ENCODE measurements around the gene FOXA3.
"Not testable (repeated sequence)": the region's sequence is repeated elsewhere in the genome, so short reads cannot be mapped to it uniquely, and the experiment has no call there.

Gene FOXA3

DNA sequence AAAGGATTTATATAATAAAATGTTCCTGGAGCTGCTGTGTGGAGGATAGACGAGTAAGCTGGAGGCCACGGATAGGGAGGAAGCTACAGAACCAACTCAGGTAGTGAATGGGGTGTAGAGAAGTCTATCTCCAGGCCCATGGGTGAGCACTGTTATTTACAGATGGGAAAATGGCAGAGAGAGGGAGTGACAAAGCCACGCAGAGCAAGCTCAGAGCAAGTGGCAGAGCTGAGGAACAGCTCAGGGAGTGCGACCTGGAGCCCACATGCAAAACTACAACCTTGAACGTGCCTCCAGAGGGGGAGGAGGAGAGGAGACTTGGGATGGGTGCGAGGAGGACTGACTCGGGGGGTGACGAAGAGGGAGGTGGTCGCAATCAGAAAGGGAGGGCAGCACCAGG lies 35.6 kb upstream of the FOXA3 start:
- DNase-seq (ENCODE audit: low read depth): no peak

DNA sequence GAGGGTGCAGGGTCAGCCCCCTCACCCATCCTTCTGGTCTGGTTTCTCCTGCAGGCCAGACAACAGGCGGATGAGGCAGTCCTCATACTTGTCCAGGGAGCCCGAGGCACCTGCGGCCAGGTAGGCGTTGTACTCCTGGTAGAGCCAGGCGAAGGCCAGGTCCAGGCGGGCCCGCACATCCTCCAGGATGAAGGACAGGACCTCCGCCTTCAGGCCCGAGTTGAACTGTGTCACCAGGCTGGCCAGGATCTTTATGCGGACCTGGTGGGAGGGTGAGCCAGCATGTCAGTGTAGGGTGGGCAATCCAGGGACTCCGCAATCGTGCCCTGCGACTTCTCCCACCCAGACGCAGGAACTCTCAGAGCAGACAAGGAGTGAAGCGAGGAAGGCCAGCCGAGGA lies 35.2 kb upstream of the FOXA3 start:
- no peak for DNase-seq (ENCODE audit: low read depth)

DNA sequence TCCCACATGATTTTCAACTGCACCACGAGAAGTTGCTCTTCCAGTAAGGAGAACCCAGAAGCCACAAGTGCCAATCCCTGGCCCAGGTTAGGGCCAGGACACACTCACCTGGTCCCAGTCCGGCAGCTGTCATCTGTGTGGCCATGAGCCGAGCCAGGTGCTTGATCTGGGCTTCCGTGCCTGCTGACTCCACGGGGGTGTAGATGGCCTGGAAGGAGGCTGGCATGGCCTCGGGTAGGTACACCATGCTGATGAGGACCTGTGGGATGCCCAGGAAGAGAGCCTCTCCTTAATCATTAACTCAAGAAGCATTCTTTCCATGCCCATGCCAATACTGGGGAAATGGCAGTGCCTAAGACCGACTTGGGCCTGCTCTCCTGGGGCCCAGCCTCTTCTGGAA lies 29.2 kb upstream of the FOXA3 start:
- DNase-seq (ENCODE audit: low read depth): no peak

DNA sequence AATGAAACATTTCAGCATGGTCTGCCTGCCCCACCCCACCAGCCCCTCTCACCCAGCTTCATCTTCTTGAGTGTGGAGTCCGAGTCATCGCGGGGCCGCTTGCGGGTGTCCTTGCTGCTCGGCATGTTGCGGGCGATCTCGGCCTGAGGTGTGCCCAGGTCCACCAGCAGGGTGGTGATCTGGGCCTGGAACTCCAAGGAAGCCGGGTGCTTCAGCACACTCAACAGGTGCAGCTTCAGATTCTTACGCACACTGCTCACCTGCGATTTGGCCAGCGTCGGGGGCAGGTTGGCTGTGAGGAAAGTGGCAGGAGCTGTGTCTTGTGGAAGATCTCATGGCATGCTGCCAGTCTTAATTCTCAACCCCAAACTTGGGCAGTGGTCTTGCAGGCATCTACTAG lies 21.9 kb upstream of the FOXA3 start:
- no peak for DNase-seq (ENCODE audit: low read depth)

DNA sequence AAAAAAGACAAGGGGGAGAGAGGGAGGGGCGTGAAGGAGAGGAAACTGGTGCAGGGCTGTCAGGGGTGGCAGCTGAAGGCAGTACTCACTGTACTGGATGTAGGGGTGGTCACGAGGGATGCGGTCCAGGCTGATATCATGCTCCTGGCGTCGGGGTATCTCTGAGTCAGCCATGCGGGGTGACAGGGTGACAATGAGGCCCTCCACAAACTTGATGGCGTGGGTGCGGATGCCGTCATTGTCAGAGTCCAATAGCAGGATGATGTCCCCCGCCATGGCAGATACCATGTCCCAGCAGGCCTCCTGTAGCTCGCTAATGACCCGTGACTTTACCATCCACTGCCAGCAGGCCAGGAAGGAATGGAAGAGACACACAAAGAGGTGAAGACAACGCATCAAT lies 16.5 kb upstream of the FOXA3 start:
- DNase-seq (ENCODE audit: low read depth): no peak

DNA sequence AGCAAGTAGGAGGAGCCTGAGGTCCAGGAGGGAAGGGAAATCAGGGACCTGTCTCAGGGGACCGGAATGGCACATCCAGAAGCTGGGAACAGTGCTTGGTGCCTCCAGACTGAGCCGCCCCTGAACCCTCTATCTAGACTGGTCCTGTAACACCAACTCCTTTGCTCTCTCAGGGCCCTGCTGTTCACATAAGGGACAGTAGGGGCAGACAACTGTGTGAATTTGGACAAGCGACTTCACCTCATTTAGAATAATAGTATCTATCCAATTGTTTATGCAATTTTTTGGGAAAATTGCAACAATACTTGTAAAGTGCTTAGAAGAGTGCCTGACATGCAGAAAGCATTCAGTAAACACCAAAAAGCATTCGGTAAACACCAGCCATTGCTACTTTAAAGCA lies 15.2 kb upstream of the FOXA3 start:
- no peak for DNase-seq (ENCODE audit: low read depth)

DNA sequence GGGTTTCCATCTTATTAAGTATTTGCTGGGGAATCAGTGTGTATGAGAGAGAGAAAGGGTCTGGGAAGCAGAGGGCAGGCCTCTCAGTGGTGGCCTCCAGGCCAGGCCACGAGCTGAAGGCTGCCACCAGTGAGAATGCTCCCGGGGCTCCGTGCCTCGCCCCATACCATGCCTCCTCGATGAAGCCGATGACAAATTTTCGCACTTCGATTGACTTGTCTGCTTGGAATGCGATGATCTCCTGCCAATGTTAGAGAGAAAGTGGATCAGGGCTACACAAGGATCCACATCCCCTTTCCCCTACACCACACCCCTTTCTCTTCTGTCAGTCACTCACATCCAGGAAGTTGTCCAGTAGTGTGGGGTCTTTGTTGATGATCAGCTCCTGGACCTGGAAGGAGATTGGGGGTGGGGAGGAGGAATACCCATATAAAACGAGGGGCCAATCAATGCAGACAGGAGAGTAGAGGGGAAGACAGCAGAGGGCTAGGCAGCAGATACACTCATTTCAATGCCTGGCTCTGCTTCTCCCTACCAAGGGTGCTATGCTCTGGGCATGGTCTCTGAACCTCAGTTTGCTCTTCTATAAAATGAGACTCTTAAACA lies 11.9 kb upstream of the FOXA3 start:
- DNase-seq (ENCODE audit: low read depth): no peak

DNA sequence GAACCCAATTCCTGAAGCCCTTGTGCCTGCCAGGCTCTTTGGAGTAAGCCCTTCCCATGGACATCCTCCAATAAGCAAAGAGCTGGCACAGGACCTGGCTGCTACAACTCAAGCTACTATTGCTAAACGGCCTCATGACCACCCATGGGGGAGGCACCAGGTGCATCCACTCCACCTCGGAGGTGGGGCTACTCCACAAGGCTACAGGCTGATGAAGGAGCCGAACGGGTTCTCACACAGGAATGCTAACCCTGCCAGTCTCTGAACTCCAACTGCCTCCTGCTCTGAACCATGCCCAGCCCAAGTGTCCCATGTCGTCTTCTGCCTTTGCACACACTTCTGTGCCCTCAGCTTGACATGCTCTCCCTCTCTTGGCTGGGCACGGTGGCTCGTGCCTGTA lies 11.1 kb upstream of the FOXA3 start:
- DNase-seq (ENCODE audit: low read depth): no peak

DNA sequence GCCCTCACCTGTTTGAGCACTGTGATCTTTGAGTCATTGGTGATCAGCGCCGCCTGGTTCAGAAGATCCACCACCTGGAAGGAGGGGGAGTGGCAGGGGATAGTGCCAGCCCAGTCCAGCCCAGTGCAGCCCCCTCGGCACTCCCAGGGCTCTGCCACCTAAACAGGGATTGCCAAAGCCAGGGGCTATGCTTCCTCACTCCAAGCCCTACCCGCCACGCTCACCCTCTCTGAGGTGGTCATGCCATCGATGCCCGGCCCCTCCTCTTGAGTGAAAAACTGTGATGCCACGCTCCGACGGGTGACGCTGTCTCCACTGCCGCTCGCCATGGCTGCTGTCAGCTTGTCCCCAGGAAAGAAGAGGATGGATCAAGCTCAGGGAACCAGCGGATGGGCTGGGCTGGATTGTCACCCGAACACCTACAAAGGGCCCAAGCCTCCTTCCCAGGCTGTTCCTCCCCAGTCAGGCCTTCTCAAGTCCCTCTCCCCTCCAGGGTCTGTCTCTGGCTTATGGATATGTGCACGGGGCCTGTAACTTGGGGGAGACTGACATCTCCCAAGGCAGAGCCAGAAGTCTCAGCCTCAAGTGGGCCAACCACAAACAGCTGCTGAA lies 9.9 kb upstream of the FOXA3 start:
- DNase-seq (ENCODE audit: low read depth): no peak

DNA sequence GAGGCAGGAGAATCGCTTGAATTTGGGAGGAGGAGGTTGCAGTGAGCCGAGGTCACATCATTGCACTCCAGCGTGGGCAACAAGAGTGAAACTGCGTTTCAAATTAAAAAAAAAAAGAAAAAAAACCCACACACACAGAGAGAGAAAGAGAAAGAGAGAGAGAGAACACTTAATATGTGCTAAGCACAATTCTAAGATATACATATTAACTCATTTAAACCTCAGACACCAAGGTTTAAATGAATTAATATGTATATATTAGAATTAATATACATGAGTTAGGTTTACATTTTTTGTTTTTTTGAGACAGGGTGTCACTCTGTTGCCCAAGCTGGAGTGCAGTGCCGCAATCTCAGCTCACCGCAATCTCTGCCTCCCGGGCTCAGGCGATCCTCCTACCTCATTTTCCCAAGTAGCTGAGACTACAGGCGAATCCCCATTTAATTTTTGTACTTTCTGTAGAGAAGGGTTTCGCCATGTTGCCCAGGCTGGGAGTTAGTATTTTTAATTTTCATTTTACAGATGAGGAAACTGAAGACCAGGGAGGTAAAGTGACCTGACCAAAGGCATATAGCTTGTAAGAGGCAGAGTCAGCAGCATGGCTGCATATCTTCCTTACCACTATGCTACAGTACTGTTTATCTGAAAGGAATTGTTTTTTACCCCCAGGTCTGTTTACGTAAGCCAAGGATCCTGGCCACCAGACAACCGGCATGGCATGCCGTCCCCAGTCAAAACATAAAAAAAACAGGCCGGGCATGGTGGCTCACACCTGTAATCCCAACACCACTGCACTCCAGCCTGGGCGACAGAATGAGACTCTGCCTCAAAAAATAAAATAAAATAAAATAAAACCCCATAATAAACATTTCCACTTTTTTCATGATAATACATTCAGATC lies 3.5 kb upstream of the FOXA3 start:
- DNase-seq (ENCODE audit: low read depth): no peak

DNA sequence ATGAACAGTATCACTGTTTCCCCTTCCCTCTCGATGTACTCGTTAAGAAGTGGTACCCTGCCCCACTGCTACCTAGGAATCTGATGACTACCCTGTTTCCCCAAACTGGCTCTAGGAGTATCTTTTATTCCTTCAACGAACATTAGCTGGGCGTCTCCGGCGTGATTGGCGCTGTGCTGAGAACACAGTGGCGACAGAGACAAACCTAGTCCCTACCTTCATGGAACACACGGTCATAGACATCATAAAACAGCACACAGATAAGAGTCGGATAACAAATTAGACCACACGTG lies 1.9 kb upstream of the FOXA3 start:
- no peak for DNase-seq (ENCODE audit: low read depth)

DNA sequence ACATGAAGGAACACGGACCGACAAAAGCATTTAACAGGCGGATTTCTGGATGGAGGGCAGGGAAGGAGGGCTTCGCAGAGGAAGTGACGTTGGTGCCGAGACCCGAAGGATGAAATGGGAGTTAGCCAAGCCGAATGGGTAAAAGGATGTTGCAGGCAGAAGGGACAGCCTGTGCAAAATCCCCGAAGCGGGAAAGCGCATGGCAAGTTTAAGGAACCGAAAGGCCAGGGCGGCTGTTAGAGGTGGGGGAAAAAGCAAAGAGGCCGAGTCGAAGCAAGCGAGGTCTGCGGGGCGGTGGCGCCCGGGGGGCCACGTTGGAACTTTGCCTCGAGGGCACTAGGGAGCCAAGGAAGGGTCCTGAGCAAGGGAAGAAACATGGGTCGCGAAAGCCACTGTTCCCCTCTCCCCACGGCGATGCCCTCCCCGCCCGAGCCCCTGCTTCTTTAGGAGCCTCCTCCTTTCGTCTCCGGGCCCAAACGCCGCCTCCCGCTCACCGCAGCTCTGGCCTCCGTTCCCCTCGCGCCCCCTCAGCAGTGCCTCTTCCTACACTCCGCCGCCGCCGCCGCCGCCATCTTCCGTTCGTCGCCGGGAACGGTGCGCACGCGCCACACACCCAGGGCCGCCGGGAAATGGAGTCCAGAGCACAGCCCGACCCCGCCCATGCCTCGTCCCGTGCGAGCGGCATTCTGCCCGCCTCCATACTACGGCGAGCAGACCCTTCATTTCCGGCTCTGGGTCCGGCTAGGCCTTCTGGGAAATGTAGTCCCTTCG lies 1.4 kb upstream of the FOXA3 start, which contains the start of gene SYMPK:
SYMPK (minus strand) TSS at position 584 of the 771 bp plus-strand sequence. CDS start 8,652 bp downstream, outside the sequence.
- DNase-seq (ENCODE audit: low read depth): peak; percentile 99

DNA sequence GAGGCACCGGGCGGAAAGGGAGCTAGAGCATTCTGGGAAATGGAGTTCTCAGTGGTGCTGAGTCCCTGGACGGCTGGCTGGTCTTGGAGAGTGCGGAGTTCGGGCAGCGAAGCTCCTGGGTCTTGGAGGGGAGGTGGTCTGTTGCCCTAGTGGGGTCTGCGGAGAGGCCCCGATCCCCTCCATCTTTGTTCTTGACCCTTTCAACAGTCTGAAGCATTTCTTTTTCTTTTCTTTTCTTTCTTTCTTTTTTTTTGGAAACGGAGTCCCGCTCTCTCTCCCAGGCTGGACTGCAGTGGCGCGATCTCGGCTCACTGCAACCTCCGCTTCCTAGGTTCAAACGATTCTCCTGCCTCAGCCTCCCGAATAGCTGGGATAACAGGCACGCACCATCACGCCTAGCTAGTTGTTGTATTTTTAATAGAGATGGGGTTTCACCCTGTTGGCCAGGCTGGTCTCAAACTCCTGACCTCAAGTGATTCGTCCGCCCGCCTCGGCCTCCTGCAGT lies 739 bp upstream of the FOXA3 start:
- no peak for DNase-seq (ENCODE audit: low read depth)

DNA sequence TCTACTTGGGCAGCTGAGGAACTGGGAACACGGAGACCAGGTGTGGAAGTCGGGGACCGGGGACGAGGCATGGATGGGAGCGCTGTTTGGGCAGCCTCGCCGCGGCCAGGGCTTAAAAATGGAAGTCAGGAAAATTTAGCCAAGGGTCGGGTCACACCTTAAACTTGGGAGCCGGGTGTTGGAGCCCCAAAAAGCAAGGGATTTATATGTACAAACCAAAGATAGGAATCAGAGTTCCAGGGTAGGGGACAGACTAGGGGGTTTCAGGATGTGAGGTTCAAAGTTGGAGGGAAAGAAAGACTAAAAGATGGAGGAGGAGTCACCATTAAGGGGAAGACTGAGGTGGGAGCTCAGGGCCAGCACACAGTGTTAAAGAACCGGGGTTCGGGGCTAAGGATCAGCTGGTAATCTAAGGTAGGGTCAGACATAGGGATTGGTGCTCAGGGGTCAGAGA lies 530 bp downstream of the FOXA3 start:
- DNase-seq (ENCODE audit: low read depth): no peak

DNA sequence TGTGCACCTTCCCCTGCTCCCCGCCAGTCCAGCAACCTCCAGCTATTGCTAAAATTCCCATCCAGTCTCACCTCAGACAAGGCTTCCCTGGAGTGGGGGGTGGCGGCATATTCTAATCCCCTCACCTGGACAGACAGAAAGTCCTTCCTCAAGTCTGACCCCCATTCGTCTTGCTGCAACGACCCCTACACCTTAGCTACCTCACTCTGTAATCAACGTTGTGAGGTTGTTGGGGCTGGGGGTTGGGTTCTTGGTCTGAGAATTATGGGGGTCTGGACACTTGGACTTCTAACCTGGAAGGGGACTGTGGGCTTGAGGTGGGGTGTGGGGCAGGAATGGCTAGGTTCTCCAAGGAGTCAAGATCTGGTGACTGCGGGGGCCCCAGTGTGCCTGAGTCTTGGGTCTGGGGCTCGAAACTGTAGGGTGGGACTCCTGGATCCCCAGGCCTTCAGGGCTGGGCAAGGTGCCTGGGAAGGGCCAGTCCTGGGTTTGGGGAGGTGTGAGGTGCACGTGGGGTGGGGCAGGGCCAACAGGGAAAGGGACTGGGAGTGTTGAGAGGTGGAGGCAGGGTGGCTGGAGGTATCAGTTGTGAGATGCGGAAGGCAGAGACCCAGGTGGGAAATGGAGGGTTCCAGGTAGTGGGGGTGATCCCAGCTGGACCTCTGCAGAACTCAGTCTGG lies 1.3 kb downstream of the FOXA3 start:
- DNase-seq (ENCODE audit: low read depth): no peak

DNA sequence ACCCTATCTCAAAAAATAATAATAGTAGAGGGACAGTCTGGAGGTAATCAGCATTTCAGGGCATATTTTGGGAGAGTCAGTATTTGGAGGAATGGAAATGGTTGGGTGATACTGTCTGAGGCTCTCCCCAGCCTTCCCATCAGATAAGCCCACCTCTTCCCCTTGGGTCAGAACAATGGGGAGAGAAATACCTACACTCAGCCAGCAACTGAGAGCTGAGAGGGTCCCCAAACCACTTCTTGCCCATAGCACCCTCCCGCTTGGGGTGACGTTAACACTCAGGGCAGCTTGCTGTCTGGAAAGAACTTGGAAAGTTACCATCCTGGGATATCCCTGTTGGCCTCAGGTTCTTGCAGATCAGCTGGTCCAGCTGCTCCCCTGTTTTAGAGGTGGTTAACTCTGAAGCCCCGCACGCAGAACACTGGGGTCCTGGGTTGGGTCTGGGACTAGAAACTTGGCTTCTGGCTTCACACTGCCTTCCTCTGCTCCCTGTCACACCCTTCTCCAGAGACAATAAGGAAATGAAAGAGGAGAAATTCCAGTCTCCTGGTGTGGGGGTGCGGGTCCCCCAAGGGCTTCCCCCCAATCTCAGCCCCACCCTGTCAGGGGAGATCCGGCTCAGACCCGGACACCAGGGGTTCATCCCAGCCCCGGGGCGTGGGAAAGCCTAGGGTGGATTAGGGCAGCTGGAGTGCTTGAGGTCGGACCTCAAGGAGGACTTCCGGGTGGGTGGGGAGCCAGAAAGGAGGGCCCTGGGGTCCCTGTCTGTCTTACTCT lies 2.5 kb downstream of the FOXA3 start:
- no peak for DNase-seq (ENCODE audit: low read depth)

DNA sequence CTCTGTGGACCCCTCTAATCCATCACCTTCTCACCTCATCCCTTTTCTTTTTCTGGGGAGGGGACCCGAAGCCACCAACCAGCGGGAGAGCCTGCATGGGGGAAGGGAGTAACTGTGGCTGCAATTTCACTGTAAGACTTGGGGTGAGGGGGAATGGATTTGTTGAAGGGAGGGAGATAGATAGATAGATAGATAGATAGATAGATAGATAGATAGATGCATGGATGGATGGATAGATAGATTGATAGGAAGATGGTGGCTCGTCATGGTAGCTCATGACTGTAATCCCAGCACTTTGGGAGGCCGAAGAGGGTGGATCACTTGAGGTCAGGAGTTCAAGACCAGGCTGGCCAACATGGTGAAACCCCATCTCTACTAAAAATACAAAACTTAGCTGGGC lies 3.1 kb downstream of the FOXA3 start:
- not testable (repeated sequence) for DNase-seq (ENCODE audit: low read depth)

DNA sequence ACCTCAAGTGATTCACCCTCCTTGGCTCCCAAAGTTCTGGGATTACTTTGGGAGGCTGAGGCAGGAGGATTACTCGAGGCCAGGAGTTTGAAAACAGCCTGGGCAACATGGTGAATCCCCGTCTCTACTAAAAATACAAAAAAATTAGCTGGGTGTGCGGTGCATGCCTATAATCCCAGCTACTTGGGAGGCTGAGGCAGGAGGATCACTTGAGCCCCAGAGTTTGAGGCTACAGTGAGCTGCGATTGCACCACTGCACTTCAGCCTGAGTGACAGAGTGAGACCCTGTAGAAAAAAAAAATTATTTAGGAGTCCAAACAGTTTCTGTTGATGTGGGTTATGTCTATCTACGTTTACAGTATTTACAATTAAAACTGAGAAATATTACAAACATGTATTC lies 6.7 kb downstream of the FOXA3 start:
- no peak for DNase-seq (ENCODE audit: low read depth)

DNA sequence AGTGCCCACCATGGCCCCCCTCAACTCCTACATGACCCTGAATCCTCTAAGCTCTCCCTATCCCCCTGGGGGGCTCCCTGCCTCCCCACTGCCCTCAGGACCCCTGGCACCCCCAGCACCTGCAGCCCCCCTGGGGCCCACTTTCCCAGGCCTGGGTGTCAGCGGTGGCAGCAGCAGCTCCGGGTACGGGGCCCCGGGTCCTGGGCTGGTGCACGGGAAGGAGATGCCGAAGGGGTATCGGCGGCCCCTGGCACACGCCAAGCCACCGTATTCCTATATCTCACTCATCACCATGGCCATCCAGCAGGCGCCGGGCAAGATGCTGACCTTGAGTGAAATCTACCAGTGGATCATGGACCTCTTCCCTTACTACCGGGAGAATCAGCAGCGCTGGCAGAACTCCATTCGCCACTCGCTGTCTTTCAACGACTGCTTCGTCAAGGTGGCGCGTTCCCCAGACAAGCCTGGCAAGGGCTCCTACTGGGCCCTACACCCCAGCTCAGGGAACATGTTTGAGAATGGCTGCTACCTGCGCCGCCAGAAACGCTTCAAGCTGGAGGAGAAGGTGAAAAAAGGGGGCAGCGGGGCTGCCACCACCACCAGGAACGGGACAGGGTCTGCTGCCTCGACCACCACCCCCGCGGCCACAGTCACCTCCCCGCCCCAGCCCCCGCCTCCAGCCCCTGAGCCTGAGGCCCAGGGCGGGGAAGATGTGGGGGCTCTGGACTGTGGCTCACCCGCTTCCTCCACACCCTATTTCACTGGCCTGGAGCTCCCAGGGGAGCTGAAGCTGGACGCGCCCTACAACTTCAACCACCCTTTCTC lies 8.2 kb downstream of the FOXA3 start:
- DNase-seq (ENCODE audit: low read depth): no peak

DNA sequence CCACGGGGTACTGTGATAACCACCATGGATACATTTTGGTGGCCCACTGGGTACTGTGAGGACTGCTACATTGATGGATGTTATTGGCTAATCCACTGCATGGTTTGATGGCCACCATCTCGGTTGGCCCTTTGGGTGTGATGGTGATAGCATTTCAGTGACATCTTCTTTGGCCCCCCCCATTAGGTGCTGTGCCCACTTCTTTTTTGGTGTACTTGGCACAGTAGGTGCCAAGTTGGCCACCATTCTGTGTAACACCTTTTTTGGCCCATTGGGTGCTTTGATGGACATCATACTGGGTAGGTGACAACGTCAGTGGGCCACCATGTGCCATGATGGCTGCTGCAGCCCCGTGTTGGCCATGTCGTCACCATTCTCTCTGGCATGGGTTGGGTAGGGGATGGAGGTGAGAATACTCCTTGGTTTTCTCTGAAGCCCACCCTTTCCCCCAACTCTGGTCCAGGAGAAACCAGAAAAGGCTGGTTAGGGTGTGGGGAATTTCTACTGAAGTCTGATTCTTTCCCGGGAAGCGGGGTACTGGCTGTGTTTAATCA lies 9.2 kb downstream of the FOXA3 start:
- no peak for DNase-seq (ENCODE audit: low read depth)
